GM19043 (cell line): ENCODE data around the gene ETV3.

Experiments
- ATAC-seq: cut with Tn5 transposase; IDR thresholded peaks from one replicate; pipeline ENCODE4 v1.9.1; 2021; ENCODE audit warnings: low read depth; ENCODE audit not compliant: unreplicated experiment

The ETV3 gene

GRCh38 chr1:157140063-157140588 lies 1.9 kb upstream of the ETV3 start:
- no peak for ATAC-seq

- ATAC-seq = no peak
These were observed 989 bp upstream of the ETV3 start for GRCh38 chr1:157139052-157139715.

GRCh38 chr1:157137408-157138219 lies 581 bp downstream of the ETV3 start:
- no peak for ATAC-seq

- ATAC-seq = no peak
These were observed 1.2 kb downstream of the ETV3 start for GRCh38 chr1:157137046-157137407.

DNA sequence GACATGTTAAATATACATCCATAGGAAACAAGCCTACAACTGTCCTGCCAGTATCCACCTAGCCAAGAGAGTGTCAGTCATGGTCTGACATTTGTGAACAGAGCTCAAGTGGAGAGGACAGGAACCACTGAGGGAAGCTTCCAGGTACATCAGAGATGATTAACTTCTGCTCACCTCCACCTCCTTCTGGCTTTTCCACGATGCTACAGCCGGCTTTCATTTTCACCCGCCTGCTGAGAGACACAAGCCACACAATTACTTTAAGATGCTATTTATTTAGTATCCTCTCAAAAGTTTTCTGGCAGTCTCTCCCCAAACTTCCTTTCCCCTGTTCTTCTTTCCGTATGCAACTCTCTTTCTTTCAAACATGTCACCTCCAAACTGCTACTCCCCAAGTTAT lies 2.1 kb downstream of the ETV3 start:
- ATAC-seq = no peak

GRCh38 chr1:157135646-157136045 lies 2.5 kb downstream of the ETV3 start:
- no peak for ATAC-seq

- ATAC-seq = no peak
These were observed 3.1 kb downstream of the ETV3 start for GRCh38 chr1:157135070-157135469.

DNA sequence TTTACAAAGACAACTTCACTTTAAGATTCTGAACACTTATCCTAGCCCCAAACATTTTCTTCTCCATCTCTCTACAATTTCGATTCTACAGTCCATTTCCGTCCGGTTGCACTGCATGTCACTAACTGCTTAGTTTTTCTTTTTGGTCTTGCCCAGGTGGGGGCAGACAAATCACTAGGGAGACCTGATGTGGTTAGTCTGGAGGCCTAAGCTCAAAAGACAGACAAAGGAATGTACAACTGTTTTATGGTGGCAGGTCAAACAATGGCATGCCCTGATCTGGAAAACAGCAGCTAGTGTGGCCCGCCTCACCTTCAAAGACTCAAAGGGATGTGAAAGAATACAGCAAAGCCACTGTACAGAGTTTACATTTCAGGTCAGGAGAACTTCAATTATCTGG lies 3.8 kb downstream of the ETV3 start:
- ATAC-seq = no peak

DNA sequence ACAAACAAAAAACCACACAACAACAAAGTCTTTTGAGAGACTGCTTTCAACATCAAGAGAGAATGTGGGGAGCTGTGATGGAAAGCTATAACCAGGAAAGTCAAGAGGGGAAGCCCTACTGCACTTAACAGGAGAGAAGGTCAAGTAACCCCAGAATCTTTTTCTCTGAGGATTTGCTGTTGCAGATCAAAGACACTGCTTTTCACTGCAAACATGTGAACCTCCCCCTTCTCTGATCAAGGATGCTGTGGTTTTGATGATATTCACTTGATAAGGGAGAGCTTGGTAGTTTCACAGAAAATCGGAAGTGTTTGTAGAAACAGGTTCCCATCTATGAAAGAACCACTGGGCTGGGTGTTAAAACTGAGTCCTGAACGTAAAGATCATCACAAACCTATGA lies 4.8 kb downstream of the ETV3 start:
- no peak for ATAC-seq

GRCh38 chr1:157132616-157133167 lies 5.5 kb downstream of the ETV3 start:
- ATAC-seq = no peak

GRCh38 chr1:157132111-157132510 lies 6.1 kb downstream of the ETV3 start:
- ATAC-seq = no peak

DNA sequence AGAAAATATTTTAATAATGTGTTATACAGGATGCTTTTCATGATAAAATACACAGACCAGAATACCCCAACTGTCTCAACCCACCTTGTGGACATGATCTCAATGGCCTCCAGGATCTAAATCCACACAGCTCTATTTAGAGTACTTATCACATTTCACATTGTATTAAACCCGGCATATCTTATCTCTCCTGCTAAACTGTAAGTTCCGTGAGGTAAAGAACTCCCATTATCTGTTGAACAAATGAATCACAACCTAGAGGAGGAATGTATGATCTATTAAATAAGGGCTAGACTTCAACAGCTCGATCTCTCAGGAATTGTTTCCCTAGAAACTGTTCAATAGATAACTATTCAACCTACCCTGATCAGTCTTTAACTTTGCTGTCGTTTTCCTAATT lies 6.9 kb downstream of the ETV3 start:
- ATAC-seq = no peak

DNA sequence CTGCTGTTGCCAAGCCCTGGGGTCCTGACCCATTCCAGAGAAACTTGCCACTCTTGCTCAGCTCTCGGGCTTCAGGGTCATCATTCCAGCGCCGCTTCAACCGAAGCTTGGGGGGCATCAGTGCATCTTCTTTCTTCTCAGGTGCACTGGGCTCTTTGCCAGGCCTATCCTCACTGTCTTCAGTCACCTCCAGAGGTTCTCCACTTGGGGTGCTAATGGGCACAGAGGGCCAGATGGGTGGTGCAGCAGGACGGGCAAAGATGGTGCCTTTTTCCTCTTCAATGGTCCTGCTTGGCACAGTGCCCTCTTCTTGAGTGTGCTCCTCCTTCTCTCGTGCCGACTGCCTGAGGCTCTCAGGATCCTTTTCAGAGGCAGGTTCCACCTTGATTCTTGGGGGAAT lies 13.3 kb downstream of the ETV3 start:
- ATAC-seq = no peak

GRCh38 chr1:157119448-157119847 lies 18.7 kb downstream of the ETV3 start:
- ATAC-seq = no peak

DNA sequence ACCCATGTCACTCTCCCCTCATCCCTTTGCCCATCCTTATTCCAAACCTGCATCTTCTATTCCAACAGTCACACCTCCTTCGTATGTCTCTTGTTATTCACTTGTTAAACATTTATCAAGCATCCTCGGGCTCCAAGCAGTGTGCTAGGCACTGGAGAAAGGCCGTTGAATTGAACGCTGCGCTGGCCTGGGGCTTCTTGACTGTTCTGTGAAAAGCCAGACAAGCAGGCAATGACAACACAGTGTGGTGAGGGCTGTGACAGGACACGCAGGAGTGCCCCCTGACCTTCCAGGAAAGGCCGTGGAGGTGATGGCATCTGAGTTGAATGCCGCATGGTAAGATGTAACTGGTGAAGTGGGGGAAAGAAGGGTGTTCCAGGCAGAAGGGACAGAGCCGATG lies 19.2 kb downstream of the ETV3 start:
- ATAC-seq = no peak

GRCh38 chr1:157117527-157118057 lies 20.6 kb downstream of the ETV3 start:
- ATAC-seq = peak; percentile 66

GRCh38 chr1:157116737-157117103 lies 21.5 kb downstream of the ETV3 start:
- no peak for ATAC-seq

- ATAC-seq = no peak
These were observed 22.1 kb downstream of the ETV3 start for GRCh38 chr1:157115851-157116736.

DNA sequence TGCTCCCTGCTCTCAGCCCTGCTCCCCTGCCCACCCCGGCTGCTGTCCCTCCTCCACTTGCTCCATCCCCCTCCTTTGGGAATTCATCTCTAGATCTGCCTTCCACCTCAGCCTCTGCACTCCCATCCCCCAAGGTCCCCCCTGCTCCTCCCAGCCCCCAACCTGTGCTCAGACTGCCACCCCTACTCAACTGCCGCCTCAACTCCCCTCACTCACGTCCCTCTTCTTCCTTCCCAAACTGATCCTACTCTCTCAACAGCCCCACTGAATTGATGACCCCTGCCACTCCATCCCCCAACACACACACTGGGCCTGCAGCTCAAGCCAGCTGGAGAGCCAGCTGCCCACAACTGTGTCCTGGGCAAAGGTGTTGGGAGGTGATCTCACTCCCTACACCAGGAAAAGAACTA lies 22.8 kb downstream of the ETV3 start:
- ATAC-seq = no peak
